Nephron progenitor cell (in vitro differentiated cells): ENCODE results near the gene WDR12.

ENCODE experiments used
- DNase-seq: peaks from one replicate; pipeline ENCODE4 v3.0.0; 2021
- H3K27ac Mint-ChIP-seq: 2 replicates; pipeline ENCODE4 v1.8.0; 2021; ENCODE audit warnings: mild to moderate bottlenecking, moderate library complexity, mixed read lengths
- H3K27me3 Mint-ChIP-seq: 2 replicates; pipeline ENCODE4 v1.8.0; 2021; ENCODE audit warnings: mild to moderate bottlenecking, low read depth, mixed read lengths; ENCODE audit not compliant: poor library complexity
- H3K36me3 Mint-ChIP-seq: 2 replicates; pipeline ENCODE4 v1.8.0; 2021; ENCODE audit warnings: low read depth, mixed read lengths
- H3K4me1 Mint-ChIP-seq: 2 replicates; pipeline ENCODE4 v1.8.0; 2021; ENCODE audit warnings: mixed read lengths
- H3K4me3 Mint-ChIP-seq: 2 replicates; pipeline ENCODE4 v1.8.0; 2021; ENCODE audit warnings: mild to moderate bottlenecking, moderate library complexity, mixed read lengths
- H3K9me3 Mint-ChIP-seq: 2 replicates; pipeline ENCODE4 v1.8.0; 2021; ENCODE audit warnings: mild to moderate bottlenecking, moderate library complexity, mixed read lengths
- CTCF ChIP-seq: fragments of 200-600 bp; sonication (generic); IDR thresholded peaks from 2 replicates; pipeline ENCODE4 v1.5.0; 2021; ENCODE audit warnings: antibody characterized with exemption

WDR12 gene

GRCh38 chr2:202848813-202849212, 62.7 kb downstream of the WDR12 start:
- Mint-ChIP-seq H3K36me3 (peaks cover 16% of the 10 kb centered on the region), H3K9me3 (peaks cover 20% of the 10 kb centered on the region), H3K4me1 (peaks cover 6% of the 10 kb centered on the region), H3K4me3 (no peak overlapping the region), H3K27ac (no peak overlapping the region), H3K27me3 (peaks cover 6% of the 10 kb centered on the region)
- no peak for TF ChIP-seq CTCF
- DNase-seq: no peak

DNA sequence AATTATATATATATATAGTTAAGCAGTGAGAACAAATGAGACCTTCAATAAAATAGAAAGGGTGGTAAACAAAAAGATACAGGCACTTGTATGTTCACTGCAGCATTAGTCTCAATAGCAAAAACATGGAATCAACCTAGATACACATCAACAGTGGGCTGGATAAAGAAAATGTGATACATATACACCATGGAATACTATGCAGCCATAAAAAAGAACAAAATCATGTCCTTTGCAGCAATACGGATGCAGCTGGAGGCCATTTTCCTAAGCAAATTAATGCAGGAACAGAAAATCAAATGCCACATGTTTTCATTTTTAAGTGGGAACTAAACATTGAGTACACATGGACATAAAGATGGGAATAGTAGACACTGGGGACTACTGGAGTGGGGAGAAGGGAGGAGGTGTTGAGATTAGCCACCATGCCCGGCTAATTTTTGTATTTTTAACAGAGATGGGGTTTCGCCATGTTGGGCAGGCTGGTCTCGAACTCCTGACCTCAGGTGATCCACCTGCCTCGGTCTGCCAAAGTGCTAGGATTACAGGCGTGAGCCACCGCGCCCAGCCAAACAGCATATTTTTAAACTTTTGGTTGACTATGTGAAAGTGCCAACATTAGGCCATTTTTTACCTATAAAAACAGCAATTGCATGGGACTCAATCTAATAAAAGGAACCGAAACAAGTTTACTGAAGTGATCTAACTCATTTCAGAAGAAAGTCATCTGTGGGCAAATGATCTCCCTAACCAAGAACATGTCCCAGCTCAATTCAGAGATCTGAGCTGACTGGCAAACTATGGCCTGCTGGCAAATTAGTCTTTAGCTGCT, 63.6 kb downstream of the WDR12 start:
- H3K4me1 Mint-ChIP-seq: peaks cover 6% of the 10 kb centered on the region
- H3K36me3 Mint-ChIP-seq: peaks cover 24% of the 10 kb centered on the region
- no peak for TF ChIP-seq CTCF
- H3K27me3 Mint-ChIP-seq: peaks cover 5% of the 10 kb centered on the region
- H3K4me3 Mint-ChIP-seq: no peak overlapping the region
- peaks cover 26% of the 10 kb centered on the region for H3K9me3 Mint-ChIP-seq
- H3K27ac Mint-ChIP-seq: no peak overlapping the region
- DNase-seq: no peak

DNA sequence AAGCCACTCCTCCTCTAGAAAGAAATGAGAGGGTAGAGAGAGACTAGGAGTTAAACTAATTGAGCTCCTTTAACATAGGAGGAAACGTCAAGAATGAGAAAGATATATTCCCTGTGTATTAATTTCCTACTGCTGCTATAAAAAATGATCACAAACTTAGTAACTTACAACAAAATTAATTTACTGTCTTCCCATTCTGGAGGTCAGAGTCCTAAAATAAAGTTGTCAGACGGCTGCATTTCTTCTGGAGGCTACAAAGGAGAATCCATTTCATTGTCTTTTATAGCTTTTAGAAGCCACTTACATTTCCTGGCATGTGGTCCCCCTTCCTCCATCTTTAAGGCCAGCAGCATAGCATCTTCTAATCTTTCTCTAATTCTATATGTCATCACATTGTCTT, 66.8 kb downstream of the WDR12 start:
- peaks cover 2% of the 10 kb centered on the region for H3K27me3 Mint-ChIP-seq
- H3K36me3 Mint-ChIP-seq: peaks cover 35% of the 10 kb centered on the region
- no peak for DNase-seq
- no peak overlapping the region for H3K4me3 Mint-ChIP-seq
- H3K9me3 Mint-ChIP-seq: peaks cover 21% of the 10 kb centered on the region
- peaks cover 6% of the 10 kb centered on the region for H3K4me1 Mint-ChIP-seq
- H3K27ac Mint-ChIP-seq: no peak overlapping the region
- TF ChIP-seq CTCF: no peak

- no peak for TF ChIP-seq CTCF
- no peak for DNase-seq
- H3K36me3 Mint-ChIP-seq: peaks cover 35% of the 10 kb centered on the region
- peaks cover 2% of the 10 kb centered on the region for H3K27me3 Mint-ChIP-seq
- H3K27ac Mint-ChIP-seq: no peak overlapping the region
- H3K4me1 Mint-ChIP-seq: no peaks in the 10 kb centered on the region
- peaks cover 21% of the 10 kb centered on the region for H3K9me3 Mint-ChIP-seq
- no peak overlapping the region for H3K4me3 Mint-ChIP-seq
Measured at GRCh38 chr2:202842690-202843089, 68.8 kb downstream of the WDR12 start.

DNA sequence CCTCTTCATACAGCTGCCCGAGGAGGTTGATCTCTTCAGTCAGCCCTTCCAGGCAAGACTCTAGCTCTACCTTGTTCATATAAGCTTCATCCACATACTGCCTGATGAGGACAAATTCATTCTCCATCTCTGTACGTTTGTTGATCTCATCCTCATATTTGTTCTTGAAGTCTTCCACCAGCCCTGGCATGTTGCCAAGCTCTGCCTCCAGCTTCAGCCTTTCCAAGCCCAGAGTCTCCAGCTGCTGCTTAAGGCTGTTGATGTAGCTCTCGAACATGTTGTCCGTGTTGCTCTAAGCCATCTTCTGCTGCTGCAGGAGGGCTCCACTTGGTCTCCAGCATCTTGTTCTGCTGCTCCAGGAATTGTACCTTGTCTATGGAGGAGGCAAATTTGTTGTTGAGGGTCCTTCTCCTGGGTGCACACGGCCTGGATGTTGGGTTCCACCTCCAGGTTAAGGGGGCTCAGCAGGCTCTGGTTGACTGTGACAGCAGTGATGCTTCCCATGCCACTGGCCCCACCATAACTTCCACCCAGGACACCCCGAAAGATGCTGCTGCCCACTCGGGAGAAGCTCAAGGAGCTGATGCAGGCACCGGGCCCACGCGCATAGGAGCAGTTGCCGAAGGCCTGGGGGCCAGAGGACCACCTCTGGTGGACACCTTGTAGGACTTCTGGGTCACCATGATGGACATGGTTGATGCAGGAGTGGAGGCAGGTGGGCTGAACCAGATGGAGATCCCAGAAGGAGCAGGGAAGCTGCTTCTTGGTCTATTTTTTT, 70.2 kb downstream of the WDR12 start:
- Mint-ChIP-seq H3K36me3 (peaks cover 35% of the 10 kb centered on the region), H3K27ac (no peak overlapping the region), H3K4me1 (no peaks in the 10 kb centered on the region), H3K4me3 (no peak overlapping the region), H3K9me3 (peaks cover 26% of the 10 kb centered on the region), H3K27me3 (peaks cover 2% of the 10 kb centered on the region)
- TF ChIP-seq CTCF: no peak
- DNase-seq: no peak
